ENCODE data around the gene SH3GL3.

The SH3GL3 gene

DNA sequence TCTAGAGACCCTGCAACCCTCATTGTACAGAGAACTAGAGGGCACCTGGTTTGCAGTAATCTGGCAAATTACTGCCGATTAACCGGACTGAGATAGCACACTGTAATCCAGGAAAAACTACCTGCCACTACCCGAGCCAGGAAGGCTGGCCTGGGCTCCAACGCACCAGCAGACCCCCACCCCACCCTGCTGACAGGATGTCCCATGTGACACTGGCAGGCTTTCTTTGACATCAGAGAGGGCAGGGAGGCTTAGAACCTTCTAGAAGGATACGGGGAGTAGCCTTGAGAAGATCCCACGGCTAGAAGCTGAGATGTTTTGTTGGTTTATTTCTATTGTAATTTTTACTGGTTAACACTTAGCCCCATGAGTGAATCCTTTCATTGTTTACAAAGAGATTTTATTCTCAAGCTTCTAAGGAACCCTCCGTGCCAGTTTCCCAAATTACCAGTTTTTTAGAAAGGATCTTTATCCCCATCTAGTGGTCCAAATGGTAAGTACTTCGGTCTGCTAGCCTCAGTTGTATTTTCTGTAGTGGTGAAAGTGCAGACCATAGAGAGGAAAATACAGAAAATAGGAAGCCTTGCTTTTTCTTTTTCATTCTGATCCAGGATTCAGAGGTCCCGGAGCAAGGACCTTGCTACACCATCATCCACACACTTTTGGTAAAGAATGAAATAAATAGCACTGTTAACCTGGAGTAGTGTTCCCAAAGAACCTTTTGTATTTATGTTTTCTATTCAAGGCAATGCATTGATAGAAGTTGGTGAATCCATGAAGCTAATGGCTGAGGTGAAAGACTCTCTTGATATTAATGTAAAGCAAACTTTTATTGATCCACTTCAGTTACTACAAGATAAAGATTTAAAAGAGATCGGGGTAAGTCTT, 124.9 kb downstream of the SH3GL3 start:
- no peak for DNase-seq

DNA sequence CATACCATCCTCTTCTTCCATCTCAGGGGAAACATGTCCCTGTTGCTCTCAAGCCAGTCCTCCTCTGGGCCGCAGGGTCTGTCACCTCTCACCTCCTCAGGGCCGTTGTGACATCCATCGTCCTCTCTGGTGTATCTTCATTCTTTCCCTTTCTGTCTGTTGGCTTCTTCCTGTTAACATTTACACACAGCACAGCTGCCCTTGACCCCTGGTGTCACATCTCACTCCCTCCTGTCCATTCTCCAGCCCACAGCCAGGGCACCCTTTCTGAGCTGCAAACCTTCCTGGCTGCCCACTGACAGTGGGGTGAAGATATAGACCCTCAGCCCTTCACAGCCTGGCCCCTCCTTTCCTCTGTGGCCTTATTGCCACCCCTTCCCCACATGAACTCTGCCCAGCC, 127.2 kb downstream of the SH3GL3 start:
- DNase-seq: no peak

DNA sequence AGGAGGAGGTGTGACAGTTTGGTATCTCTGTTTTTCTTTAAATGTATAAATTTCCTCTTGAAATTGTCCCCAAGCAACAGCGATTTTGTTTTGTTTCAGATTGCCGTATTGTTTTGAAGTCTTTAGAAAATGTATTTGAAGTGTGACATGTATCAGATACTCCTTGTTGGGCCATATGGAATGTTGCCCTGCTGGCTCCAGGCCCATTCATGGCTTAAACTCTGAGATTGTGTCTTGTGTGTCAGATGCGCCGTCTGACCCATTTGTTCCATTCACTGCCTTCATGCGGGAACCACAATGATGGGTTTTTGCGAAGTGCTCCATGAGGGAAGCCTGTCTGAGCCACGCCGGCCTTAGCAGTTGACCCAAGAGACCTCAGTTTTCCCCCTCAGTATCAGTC, 131.6 kb downstream of the SH3GL3 start:
- no peak for DNase-seq

DNA sequence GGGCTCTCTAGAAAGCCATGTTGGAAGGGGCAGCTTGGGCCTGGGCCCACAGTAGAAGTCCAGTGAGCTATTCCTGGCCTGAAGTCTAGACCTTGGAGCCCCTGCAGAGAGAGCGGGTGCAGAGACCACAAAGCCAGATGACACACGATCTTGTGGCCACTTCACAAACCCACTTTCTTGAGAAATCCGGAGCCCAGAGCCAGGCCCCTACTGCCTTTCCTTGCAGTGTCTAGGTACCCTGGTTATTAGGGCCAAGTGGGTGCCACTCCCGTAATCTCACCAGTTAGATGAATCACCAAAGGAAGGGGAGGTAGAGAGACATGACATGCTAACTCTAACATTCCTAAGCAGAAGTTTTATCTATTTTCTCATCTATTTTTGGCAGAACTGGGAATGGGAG, 134.2 kb downstream of the SH3GL3 start:
- DNase-seq: no peak

DNA sequence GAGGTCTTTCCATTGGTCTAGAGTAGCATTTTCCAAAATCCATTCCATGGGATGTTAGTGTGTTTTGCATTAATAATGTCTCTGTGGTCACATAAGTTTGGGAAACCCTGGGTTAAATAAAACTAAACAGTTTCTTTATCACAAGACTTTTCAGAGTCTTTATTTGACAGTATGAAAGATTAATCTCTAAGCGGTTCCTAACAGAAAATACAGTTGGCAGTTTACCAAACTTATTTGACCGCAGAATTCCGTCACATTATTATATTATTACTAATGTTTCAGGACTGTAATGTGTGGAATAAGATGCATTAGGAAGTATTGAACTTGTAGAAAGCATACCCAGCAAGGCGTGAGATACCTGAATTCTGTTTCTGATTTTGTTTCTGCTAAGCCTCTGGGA, 135.2 kb downstream of the SH3GL3 start:
- DNase-seq: no peak

DNA sequence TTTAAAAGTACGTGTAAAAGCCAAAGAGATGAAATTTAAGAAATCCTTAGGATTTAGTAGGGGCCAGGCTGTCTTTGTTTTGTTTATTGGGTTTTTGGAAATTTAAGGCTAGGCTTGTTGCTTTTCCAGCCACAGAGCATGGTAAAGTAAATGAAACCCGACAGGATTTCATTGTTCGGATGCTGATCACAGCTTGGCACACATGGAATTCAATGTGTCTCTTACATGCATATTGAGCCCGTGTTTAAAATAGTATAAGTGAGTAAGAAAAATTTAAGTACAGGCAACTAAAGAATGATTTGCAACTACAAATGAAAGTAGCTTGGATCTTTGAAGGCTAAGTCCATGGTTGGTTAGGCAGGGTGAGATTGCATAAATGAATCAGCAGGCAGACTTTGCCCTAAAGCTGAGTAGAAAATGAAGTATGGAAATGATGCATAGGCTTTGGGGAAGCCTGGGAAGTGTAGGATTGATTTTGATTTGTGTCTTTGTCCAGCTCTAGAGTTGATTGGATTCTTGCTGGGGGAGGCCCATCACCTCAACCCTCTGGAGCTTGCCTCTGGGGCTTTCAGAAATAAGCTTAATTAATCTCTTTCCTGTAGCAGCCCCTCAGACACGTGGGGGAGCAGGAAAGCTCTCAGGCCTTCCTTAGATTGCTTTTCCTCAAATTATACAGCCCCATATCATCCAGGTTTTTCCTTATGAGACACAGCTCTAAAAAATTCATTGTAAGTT, 138.6 kb downstream of the SH3GL3 start:
- no peak for DNase-seq

DNA sequence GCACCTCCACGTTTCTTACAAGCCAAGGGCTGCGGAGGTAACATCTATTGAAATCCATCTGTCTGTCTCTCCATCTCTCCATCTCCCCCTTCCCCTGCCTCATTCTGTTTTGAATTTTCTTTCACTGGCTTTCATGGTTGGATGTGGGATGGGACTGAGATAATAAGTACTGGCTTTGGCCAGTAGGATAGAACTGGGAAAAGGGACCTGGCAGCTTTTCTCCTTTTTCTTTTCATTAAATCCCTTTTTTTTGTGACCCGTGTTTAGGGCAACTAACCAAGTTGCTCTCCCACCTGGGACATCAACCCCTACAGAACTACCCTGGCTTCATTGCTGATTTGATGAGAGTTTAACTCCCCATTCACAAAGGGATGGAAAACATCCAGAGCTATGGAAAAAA, 139.9 kb downstream of the SH3GL3 start:
- DNase-seq: no peak

DNA sequence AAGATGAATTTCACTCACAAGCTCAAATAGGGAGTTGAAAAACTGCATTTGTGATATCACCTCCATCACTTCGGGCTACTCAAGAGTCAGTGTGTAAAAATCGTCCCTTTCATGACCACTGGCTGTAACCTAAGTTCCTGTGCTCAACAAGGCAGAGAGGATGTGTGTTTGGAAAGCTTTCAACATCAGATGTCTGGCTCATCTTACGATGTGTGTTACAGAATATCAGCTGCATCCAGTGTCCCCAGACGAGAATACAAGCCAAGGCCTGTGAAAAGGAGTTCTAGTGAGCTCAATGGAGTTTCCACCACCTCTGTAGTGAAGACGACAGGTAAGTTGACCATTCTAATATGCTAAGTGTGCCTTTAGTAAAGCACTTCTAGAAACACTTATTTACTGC, 141.3 kb downstream of the SH3GL3 start:
- no peak for DNase-seq

DNA sequence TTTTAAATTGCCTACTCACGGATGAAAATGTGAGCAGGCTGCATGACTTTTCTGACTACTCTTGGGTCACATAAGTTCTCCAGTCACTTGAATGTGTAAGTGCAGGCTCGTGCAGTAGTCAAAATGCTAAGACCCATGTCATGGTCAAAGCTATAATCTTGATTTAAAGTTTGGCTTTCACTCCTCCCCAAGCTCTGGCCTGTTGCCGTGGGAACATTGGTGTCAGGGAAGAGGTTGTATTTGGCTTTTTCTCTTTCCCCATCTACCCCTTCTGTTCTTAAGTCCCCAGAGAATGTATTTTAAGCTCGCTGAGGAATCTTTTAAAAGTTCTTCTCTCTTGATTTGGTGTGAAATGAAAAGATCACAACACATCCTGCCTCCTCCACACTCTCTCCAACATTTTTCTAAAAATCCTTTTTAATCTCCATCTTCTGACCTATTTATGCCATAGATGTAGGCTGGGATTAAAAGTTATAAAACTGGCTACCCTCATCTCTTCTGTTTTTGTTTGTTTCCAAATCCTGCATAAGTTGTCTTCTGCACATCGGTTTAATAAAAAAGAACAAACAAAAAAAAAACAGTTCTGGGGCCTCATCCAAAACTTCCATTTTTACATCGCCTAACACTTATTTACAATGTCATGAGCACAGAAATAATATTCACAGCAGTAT, 145.4 kb downstream of the SH3GL3 start:
- no peak for DNase-seq

DNA sequence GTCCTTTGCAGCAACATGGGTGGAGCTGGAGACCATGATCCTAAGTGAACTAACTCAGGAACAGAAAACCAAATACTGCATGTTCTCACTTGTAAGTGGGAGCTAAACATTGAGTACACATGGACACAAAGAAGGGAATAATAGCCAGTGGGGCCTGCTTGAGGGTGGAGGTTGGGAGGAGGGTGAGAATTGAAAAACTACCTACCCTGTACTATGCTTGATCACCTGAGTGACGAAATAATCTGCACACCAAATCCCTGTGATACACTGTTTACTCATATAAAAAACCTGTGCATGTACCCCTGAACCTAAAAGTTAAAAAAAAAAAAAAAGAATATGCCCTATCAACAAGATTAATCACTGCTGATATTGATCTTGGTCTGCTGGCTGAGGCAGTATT, 148.1 kb downstream of the SH3GL3 start:
- no peak for DNase-seq

DNA sequence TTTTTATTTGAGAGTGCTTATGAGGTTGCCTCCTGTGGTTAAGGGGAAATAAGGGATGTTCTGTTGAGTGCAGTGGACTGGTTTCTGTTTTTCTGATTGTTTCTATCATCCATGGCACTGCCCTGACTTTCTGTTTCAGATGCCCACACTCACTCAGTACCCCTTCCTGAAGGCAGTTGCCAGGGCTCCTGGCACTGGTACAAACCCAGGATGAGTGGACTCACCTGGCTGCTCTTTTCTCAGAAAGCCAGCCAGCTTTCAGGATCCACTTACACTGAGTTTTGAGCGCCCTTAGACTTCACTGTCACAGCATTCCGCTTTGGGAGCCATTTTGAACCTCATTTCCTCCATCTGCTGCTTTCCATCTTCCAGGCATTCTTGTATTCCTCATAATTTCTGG, 150.9 kb downstream of the SH3GL3 start:
- no peak for DNase-seq

DNA sequence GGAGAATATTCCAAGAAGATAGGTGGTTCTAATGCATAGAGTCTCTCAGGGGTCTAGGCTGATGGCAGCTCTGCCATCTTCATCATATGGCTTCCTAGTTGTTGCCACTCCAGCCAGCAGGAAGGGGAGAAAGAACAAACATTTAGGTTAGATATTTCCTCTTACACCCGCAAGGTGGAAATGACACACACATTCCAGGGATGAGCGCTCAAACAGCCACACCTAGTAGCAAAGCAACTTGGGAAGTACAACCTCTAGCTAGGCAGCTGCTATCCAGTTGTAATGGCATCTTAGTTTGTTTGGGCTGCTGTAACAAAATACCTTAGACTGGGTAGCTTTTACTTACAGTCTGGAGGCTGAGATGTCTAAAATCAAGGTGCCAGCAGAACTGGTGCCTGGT, 154.9 kb downstream of the SH3GL3 start:
- DNase-seq: no peak

DNA sequence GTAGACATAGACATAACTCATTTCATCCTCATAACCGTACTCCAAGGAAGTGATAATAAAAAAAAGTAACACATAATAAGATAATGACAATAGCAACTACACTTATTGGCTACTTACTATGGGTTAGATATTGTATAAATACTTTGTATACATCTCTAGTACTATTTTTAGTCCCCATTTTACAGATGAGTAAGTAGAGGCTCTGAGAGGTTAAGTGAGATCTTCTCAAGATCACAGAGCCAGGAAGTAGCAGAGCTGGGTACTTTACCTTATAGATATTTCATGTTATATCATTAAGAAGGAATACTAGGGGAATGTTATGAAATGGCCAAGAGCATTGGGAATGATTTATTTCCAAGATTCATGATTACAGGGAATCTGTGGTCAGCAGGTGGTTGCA, 157.4 kb downstream of the SH3GL3 start:
- DNase-seq: no peak

DNA sequence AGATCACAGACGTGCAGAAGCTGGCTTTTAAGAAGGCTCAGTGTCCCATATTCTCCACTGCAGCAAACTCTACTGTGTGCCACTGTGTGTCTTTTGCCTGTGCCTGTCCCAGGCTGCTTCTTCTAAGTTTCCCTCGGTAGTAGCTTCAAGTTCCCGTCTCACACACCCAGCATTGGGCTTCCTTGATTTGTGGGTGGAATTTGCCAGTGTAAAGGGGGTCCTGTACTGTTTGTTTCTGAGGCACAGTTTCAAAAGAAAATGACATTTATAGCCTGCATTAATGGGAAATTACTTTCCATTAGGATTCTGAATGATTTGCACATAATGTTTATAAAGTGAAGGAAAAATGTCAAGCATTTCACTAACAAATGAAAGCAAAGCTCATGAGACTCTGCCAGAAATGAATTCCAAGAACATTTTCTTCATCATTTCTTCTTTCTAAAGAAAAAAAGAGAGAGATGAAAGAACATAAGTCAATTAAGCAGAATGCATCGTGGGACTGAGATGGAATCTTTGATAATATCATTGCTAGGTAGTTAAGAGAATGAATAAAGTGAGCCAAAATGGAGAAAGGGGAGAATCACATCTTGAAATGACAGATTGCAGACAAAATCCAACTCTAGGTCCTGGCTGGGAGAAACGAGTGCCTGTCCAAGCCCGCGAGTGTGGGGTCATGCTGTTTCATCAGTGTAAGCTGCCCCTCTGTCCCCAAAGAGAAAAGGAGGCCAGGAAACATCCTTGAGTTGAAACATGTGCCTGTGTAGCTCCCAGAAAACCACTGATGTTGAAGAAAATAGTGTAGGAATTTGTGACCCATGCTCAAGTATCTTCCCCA, 158.2 kb downstream of the SH3GL3 start:
- no peak for DNase-seq

DNA sequence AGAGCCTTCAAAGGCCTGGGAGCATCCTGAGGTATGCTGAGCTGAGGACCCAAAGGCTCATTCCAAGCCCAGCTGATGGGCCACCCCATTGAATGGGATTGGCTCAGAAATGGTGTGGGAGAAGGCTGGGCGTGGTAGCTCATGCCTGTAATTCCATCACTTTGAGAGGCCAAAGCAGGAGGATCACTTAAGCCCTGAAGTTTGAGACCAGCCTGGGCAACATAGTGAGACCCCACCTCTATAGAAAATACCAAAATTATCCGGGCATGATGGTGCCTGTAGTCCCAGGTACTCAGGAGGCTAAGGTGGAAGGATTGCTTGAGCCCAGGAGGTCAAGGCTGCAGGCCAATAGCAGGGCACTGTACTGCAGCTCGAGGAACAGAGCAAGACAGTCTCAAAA, 163.0 kb downstream of the SH3GL3 start:
- DNase-seq: no peak

DNA sequence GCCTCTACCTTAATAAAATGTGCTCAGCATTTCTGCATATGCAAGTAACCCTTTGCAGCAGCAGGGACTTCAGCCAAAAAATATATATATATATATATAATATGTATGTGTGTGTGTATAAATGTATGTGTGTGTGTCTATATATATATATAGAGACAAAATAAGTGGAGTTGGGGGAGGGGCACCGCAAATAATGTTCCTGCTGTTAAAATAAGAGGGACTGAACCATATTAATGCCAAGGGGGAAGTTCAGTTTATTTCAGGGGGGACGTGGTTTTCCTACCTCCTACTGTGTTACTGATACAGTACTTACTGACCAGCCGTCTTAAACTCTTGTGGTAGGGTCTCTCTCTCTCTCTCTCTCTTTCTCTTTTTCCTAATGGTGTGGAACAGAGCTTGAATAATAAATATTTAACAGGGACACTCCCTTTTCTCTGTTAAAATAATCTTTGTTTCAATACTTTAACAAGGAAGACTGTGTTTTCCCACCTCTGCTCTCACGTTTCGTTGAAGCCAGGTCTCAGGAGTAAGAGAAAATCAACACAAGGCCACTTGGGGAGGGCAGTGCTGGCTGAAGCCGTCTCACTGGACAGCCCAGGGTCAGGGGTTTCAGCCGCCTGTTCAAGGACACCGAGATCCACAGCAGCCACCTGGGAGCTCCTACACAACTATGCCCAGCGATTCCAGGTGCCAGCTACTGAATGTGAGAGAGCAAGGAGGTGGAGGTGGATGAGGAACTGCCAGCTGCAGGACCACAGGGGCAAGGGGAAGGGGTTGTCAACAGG, 164.0 kb downstream of the SH3GL3 start:
- DNase-seq: no peak

DNA sequence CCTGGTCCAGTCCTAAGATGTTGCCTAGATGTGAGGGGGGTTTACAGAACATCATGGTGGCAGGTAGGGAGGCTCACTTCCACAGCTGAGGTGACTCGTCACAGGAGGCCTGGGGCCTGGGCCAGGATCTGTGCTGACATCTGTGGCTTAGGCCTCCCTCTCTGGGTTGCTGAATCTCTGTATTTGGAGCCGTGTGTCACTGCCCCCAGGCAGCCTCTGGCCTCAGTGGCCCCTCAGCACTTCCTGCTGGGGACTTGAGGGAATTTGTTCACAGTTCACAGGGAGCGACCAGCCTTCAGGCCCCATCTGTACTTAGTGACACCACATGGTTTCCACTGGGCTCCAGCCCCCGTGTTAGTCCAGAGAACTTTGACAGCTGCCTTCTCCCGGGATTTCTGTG, 165.1 kb downstream of the SH3GL3 start:
- DNase-seq: no peak

DNA sequence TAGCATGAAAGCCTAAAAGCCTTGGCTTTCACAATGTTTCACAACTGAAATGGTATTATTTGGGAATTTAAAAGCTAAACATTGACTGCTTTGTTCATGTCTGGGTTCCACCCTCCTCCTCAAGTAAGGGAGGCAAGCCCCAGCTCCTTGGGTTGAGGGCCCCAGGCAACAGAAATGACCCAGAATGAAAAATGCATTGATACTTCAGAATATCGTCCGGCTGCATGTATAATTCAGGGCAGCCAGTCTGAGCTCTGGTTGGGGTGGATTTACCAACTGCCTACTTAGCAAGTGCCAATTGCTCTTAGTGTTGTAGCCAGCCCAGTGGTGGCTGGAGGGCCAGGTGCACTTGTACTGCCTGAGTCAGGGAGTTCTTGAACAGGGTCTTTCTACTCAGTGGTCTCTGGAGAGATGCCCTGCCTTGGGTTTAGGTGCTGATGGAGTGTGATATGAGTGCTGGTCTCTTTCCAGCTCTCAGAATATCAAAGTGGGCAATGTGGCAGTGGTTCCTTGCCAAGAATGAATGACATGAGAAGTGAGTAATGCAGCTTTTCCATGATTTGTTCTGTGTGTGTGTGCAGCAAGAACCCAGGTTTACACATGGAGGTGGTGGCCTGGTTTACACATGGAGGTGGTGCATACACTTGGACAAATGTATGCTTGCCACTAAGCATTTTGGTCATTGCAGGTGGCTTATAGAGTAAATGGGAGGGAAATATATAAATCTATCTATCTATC, 165.9 kb downstream of the SH3GL3 start:
- DNase-seq: no peak

DNA sequence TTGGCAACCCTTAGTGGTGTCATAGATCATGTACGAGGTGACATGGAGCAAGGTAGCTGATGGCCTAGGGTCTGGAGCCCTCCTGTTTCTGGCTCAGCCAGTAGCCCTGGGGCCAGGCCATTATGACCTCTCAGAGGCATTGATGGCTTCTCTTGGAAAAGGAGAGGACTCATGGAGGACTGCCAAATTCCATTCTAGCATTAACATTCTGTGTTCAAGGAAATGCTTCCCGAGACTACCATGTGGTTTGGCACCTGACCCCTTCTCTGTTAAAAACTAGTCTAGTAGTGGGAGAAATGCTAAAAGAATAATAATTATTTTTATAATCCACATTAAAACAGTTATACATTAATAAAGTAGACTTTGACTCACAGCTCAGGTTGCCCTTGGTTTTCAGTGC, 166.6 kb downstream of the SH3GL3 start:
- no peak for DNase-seq

DNA sequence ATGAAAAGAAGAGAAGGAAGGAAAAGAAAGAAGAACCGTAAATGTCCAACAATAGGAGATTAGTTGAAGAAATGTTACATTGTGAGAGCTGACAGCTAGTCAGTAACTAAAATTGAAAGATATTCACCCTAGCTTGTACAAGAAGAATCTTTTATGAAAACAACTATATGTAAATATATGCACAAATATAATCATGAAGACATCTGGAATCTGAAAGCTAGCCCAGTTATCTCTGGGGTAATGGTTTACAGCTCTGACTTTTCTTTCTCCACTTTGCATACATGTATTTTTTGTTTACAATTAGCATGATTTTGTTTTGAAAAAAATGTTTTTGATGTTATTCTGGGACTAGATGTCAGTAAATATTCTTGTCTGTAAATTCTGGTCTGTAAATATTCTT, 169.7 kb downstream of the SH3GL3 start:
- DNase-seq: no peak

DNA sequence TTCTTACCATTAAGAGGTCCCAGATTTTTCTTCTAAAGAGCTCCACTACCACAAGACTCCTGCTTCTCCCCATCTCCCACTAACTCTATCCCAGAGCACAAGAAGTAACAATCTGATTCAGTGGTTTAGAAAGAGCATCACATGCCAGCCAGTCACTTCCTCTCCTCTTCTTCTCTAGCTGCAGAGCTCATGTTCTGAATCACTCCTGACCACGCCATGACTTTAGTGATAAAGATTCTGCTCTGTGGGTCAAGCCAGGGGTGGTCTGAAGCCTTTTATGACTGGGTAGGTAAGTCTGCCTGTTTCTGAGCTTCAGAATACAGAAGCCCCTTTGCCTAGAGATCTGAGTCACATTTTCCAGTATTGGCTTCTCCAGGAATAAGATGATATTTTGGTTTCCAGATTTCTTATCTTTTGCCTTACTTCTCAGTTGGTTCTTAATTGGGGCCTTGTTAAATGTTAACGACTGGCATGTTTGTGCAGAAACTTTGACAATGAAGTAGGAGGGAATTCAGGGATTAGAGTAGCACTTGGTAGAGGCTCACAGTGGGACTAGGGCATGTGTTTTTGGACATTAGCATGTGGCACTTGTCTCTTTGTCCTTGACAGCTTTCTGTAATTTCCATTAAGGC, 179.1 kb downstream of the SH3GL3 start:
- DNase-seq: no peak

Measured in NCI-H2171 (cell line).